ENCODE results near the gene GTF2A1L. TPM values are rescaled to one million over a fixed set of nuclear protein-coding genes. Genes with fewer than 3 reads are reported as not detected.

Gene GTF2A1L
- total RNA-seq, 2 experiments from 2014 or later, result not detected

DNA sequence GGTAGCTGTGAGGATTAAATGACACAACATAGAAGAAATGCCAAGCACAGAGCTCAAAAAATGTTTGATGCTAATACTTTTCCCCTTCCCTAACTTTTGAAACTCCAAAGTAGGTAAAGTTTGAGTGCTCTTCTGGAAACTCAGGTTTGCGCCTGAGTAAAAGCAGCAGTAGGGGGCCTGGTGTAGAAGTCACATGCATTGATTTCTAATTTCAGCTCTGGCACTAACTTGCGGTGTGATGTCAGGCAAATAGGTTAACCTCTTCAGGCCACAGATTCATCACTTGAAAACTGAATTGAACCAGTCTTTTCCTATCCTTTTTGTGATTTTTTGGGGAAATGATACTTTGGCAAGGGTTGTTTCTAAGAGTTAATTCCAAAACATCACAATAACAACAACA lies 110.6 kb downstream of the GTF2A1L start:
- Histone ChIP-seq H2AFZ (ENCODE audit: low read length) (no peak overlapping the region), H3K9me2 (ENCODE audit: insufficient read depth, low read length) (no peaks in the 10 kb centered on the region), H3K9me3 (ENCODE audit: low read length) (no peaks in the 10 kb centered on the region), H3K79me2 (ENCODE audit: insufficient read depth, low read depth, low read length) (no peaks in the 10 kb centered on the region), H3K4me2 (ENCODE audit: low read length) (no peak overlapping the region), H4K20me1 (ENCODE audit: insufficient read depth, low read length) (no peaks in the 10 kb centered on the region), H3K36me3 (ENCODE audit: insufficient read depth, low read length) (no peaks in the 10 kb centered on the region), H3K4me3 (ENCODE audit: low read depth, low read length, poor library complexity, severe bottlenecking) (no peak overlapping the region), H3K27ac (ENCODE audit: low read depth, low read length, poor library complexity, severe bottlenecking) (no peak overlapping the region), H3K4me1 (ENCODE audit: insufficient read depth, low read length, poor library complexity, severe bottlenecking) (no peaks in the 10 kb centered on the region)
- intact Hi-C loops (cut with micrococcal nuclease; ENCODE audit: unreplicated experiment), result loop anchor here (5.0 kb wide), 1 partner anchor 126 kb away; no protein-coding TSS in a partner anchor
- ChIA-PET POLR2A (interaction anchor here (0.5 to 1.4 kb wide), 5 partner anchors 12 to 312 kb away, joined by 3 to 5 read pairs (median 4); no protein-coding TSS in a partner anchor), CTCF (ENCODE audit: unreplicated experiment) (no interaction called here)
- TF ChIP-seq CTCF (conservative IDR thresholded peaks at IDR 0.05; ENCODE audit: low read length), result no peak
- no peak for TF ChIP-seq EZH2phosphoT487 (IDR thresholded peaks at IDR 0.05; ENCODE audit: borderline replicate concordance, low read depth, low read length)
- no peak for DNase-seq (ENCODE audit: low spot score)
- no TSS peak for BruUV-seq (replicated peaks)

DNA sequence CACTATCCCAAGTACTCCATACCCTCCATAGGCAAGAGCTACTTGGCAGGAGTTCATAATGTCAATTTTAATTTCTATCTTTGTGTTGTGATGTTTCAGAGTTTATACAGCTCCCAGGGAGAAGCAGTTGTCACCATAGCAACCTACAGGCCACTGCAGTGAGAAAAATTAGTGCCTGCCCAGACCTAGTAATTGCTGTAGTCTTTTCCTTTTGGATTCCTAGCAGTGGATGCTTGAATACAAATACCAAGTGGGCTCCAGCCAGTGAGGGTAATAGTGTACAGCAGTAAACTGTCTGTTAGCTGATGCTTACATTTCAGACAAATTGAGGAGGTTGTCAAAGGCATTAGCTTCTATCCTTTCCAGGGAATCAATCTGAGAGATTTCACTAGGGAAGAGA lies 111.2 kb downstream of the GTF2A1L start:
- BruUV-seq (replicated peaks), result no TSS peak
- intact Hi-C loops (cut with micrococcal nuclease; ENCODE audit: unreplicated experiment), result loop anchor here (5.0 kb wide), 1 partner anchor 127 kb away; no protein-coding TSS in a partner anchor
- H3K79me2 ChIP-seq (ENCODE audit: insufficient read depth, low read depth, low read length), result no peaks in the 10 kb centered on the region
- no peaks in the 10 kb centered on the region for H4K20me1 ChIP-seq (ENCODE audit: insufficient read depth, low read length)
- H3K4me1 ChIP-seq (ENCODE audit: insufficient read depth, low read length, poor library complexity, severe bottlenecking), result no peaks in the 10 kb centered on the region
- no peak for DNase-seq (ENCODE audit: low spot score)
- H2AFZ ChIP-seq (ENCODE audit: low read length), result no peak overlapping the region
- TF ChIP-seq CTCF (conservative IDR thresholded peaks at IDR 0.05; ENCODE audit: low read length), result no peak
- TF ChIP-seq EZH2phosphoT487 (IDR thresholded peaks at IDR 0.05; ENCODE audit: borderline replicate concordance, low read depth, low read length), result no peak
- H3K4me2 ChIP-seq (ENCODE audit: low read length), result no peak overlapping the region
- POLR2A ChIA-PET, result interaction anchor here (0.7 kb wide), 1 partner anchor 124 kb away, joined by 3 read pairs; no protein-coding TSS in a partner anchor
- H3K9me2 ChIP-seq (ENCODE audit: insufficient read depth, low read length), result no peaks in the 10 kb centered on the region
- no peak overlapping the region for H3K27ac ChIP-seq (ENCODE audit: low read depth, low read length, poor library complexity, severe bottlenecking)
- H3K36me3 ChIP-seq (ENCODE audit: insufficient read depth, low read length), result no peaks in the 10 kb centered on the region
- no peak overlapping the region for H3K4me3 ChIP-seq (ENCODE audit: low read depth, low read length, poor library complexity, severe bottlenecking)
- CTCF ChIA-PET (ENCODE audit: unreplicated experiment), result no interaction called here
- H3K9me3 ChIP-seq (ENCODE audit: low read length), result no peaks in the 10 kb centered on the region

Small RNAs within 50 kb of the gene (small RNA-seq; reads per million reads assigned to genes)
- gene TPT1P11, result not detected

Other genes starting within 250 kb of the GTF2A1L start
- 12.7 and 13.6 TPM in 2 replicates for gene PPP1R21, start 177.1 kb upstream of the GTF2A1L start, total RNA-seq (2014; rRNA removed; shearing (Covaris generic))
- 21.0 and 27.2 TPM in 2 replicates for gene PPP1R21, start 177.1 kb upstream of the GTF2A1L start, total RNA-seq (2022)
- 0.18 and 0.88 TPM in 2 replicates for gene STON1, start 87.7 kb upstream of the GTF2A1L start, total RNA-seq (2014; rRNA removed; shearing (Covaris generic))
- 0.51 and 0.96 TPM in 2 replicates for gene STON1, start 87.7 kb upstream of the GTF2A1L start, total RNA-seq (2022)
- not detected in 2 replicates for gene LHCGR, start 137.9 kb downstream of the GTF2A1L start, total RNA-seq (2014; rRNA removed; shearing (Covaris generic))
- gene LHCGR, start 137.9 kb downstream of the GTF2A1L start, total RNA-seq (2022), result not detected in 2 replicates